Endothelial cell of umbilical vein (primary cell): ENCODE measurements around the gene GAS2L3. TPM values are rescaled to one million over a fixed set of nuclear protein-coding genes. Genes with fewer than 3 reads are reported as not detected.

ENCODE experiments used
- BruUV-seq: library from RNA; stranded (reverse); fragments of 400-500 nt; replicated peaks from 2 replicates; lab custom pipeline; 2021; lab: Mats Ljungman, UMichigan
- CTCF ChIA-PET: fragments of 300-600, 350-600 bp; sonication (Branson Sonifier 250); formaldehyde crosslinking; loops from one replicate; lab custom pipeline; 2021; ENCODE audit warnings: antibody characterized with exemption, inconsistent platforms; lab: Charles Lee
- POLR2A ChIA-PET: fragments of 300-600, 350-600 bp; sonication (Branson Sonifier 250); formaldehyde crosslinking; loops from one replicate; lab custom pipeline; 2021; ENCODE audit warnings: antibody characterized with exemption, inconsistent platforms; lab: Charles Lee
- DNase-seq: peaks from one replicate; pipeline ENCODE4 v3.0.0-alpha.2; 2011; ENCODE audit warnings: low read depth, low spot score
- FAIRE-seq: peaks from 2 replicates; lab custom pipeline; 2011; peaks lifted over from hg19 to GRCh38; lab: Jason Lieb, UNC
- H2AFZ ChIP-seq: 2 replicates; pipeline ENCODE4 v1.6.0; 2012; ENCODE audit warnings: low read depth, low read length, control low read depth, inconsistent platforms
- H3K27ac ChIP-seq: 2 replicates; pipeline ENCODE4 v1.5.1; 2011; ENCODE audit warnings: low read depth, mild to moderate bottlenecking, control low read depth, low read length, moderate library complexity; ENCODE audit not compliant: insufficient read depth
- H3K27me3 ChIP-seq, 2 experiments: 2 replicates each; pipeline versions ENCODE4 v1.6.0 to v1.6.1; 2011; ENCODE audit warnings: low read length in 2 of 2, mixed read lengths in 1 of 2; ENCODE audit not compliant: control insufficient read depth in 2 of 2, insufficient read depth in 2 of 2
- H3K36me3 ChIP-seq, 2 experiments: 2 replicates in 1 of 2; 3 replicates in 1 of 2; pipeline ENCODE4 v1.5.1; 2011; ENCODE audit warnings: low read length in 2 of 2, mild to moderate bottlenecking in 1 of 2, moderate library complexity in 1 of 2; ENCODE audit not compliant: control insufficient read depth in 2 of 2, insufficient read depth in 2 of 2; ENCODE audit errors: extremely low read depth in 1 of 2
- H3K4me1 ChIP-seq: 3 replicates; pipeline ENCODE4 v1.5.1; 2011; ENCODE audit warnings: mild to moderate bottlenecking, low read length; ENCODE audit not compliant: control insufficient read depth, insufficient read depth; ENCODE audit errors: extremely low read depth
- H3K4me2 ChIP-seq: 2 replicates; pipeline ENCODE4 v1.6.1; 2011; ENCODE audit warnings: low read length, control low read depth, mixed read lengths; ENCODE audit not compliant: insufficient read depth
- H3K4me3 ChIP-seq, 3 experiments: fragments of 200-600 bp in 1 of 3; sonication (generic), shearing (Covaris generic) in 1 of 3; replicated peaks in 1 of 3; 2 replicates each; pipeline ENCODE4 v1.5.1; 2011 to 2016; ENCODE audit warnings: control low read depth in 3 of 3, low read length in 3 of 3, mild to moderate bottlenecking in 2 of 3, inconsistent platforms in 1 of 3, low read depth in 1 of 3, moderate library complexity in 1 of 3; ENCODE audit not compliant: insufficient read depth in 1 of 3
- H3K79me2 ChIP-seq: 2 replicates; pipeline ENCODE4 v1.6.0; 2012; ENCODE audit warnings: low read length, inconsistent platforms; ENCODE audit not compliant: control insufficient read depth, insufficient read depth
- H3K9ac ChIP-seq: replicated peaks from 2 replicates; pipeline ENCODE3; 2011; ENCODE audit warnings: low read length, control low read depth; ENCODE audit not compliant: insufficient read depth; ENCODE audit errors: extremely low read depth
- H3K9me1 ChIP-seq: replicated peaks from 3 replicates; pipeline ENCODE4 v1.6.0; 2011; ENCODE audit warnings: mild to moderate bottlenecking, low read length; ENCODE audit not compliant: control insufficient read depth, insufficient read depth; ENCODE audit errors: extremely low read depth
- H3K9me3 ChIP-seq: replicated peaks from 2 replicates; pipeline ENCODE4 v1.5.1; 2012; ENCODE audit warnings: low read length, inconsistent platforms; ENCODE audit not compliant: control insufficient read depth, insufficient read depth
- H4K20me1 ChIP-seq: replicated peaks from 2 replicates; pipeline ENCODE3; 2011; ENCODE audit warnings: mild to moderate bottlenecking, low read length; ENCODE audit not compliant: control insufficient read depth, insufficient read depth; ENCODE audit errors: extremely low read depth
- EZH2 ChIP-seq: IDR thresholded peaks from 2 replicates; pipeline ENCODE4 v1.6.1; 2012; ENCODE audit warnings: borderline replicate concordance, low read depth, mild to moderate bottlenecking, moderate library complexity, low read length, inconsistent platforms; ENCODE audit not compliant: severe bottlenecking
- FOS ChIP-seq: IDR thresholded peaks from 2 replicates; pipeline ENCODE4 v1.6.1; 2011; ENCODE audit warnings: mild to moderate bottlenecking, low read length, moderate library complexity, borderline replicate concordance; ENCODE audit not compliant: insufficient read depth
- GATA2 ChIP-seq: IDR thresholded peaks from 2 replicates; pipeline ENCODE4 v1.7.0; 2011; ENCODE audit warnings: low read depth, mild to moderate bottlenecking, moderate library complexity, mixed read lengths, low read length; ENCODE audit not compliant: insufficient read length, insufficient read depth
- JUN ChIP-seq: IDR thresholded peaks from 2 replicates; pipeline ENCODE4 v1.6.1; 2011; ENCODE audit warnings: borderline replicate concordance, low read depth; ENCODE audit not compliant: insufficient read length, insufficient read depth
- MYC ChIP-seq: IDR thresholded peaks from one replicate; pipeline ENCODE4 v1.6.1; 2011; ENCODE audit warnings: mild to moderate bottlenecking, low read depth, low read length
- POLR2A ChIP-seq: IDR thresholded peaks from 2 replicates; pipeline ENCODE4 v1.6.1; 2012; ENCODE audit warnings: low read depth, mild to moderate bottlenecking, control low read depth, low read length
- POLR2AphosphoS5 ChIP-seq: IDR thresholded peaks from 2 replicates; pipeline ENCODE4 v1.6.1; 2012; ENCODE audit warnings: low read depth, mild to moderate bottlenecking, control low read depth, low read length, moderate library complexity; ENCODE audit not compliant: insufficient read depth
- dilution Hi-C: fragments of 300-500 bp; cut with MboI; formaldehyde crosslinking; loops from one replicate; pipeline ENCODE4 v1.15.0; 2019; ENCODE audit warnings: low sequenced_read_pairs; ENCODE audit not compliant: extremely low pct_ligation_motif_present
- intact Hi-C: fragments of 100-400 bp; cut with micrococcal nuclease; formaldehyde crosslinking; loops from one replicate; pipeline ENCODE4 v1.10.0; 2022
- polyA plus RNA-seq, 4 experiments: library from polyadenylated mRNA; depleted of rRNA in 3 of 4; stranded (reverse) in 3 of 4; unstranded in 1 of 4; fragments of >200 nt; gene quantifications; 2 replicates each; pipeline versions ENCODE4 v1.2.1 to v1.2.3, GENCODE V29; 2011 to 2012; ENCODE audit warnings: missing spikeins in 1 of 4
- total RNA-seq: library from RNA; stranded (reverse); gene quantifications from 2 replicates; pipeline ENCODE4 v1.2.3, GENCODE V29; 2021
- TF ChIP-seq, protein P1 (sequence below): IDR thresholded peaks from 2 replicates; pipeline ENCODE4 v1.6.1; 2011; ENCODE audit not compliant: insufficient read depth, insufficient read length
- TF ChIP-seq, protein P2 (sequence below), 2 donors: IDR thresholded peaks; 1 replicate in 1 of 2; 2 replicates in 1 of 2; pipeline ENCODE4 v1.5.1; 2011; ENCODE audit warnings: low read length in 2 of 2, mild to moderate bottlenecking in 2 of 2, moderate library complexity in 2 of 2, control low read depth in 1 of 2, inconsistent platforms in 1 of 2, low read depth in 1 of 2; ENCODE audit not compliant: insufficient read depth in 1 of 2; ENCODE audit errors: extremely low read depth in 1 of 2

Gene GAS2L3
- total and polyA plus RNA-seq, 2 donors (not counting 3 experiments of a cell fraction or from before 2014, with no cell fraction given): 6.5 to 47.1 TPM

DNA sequence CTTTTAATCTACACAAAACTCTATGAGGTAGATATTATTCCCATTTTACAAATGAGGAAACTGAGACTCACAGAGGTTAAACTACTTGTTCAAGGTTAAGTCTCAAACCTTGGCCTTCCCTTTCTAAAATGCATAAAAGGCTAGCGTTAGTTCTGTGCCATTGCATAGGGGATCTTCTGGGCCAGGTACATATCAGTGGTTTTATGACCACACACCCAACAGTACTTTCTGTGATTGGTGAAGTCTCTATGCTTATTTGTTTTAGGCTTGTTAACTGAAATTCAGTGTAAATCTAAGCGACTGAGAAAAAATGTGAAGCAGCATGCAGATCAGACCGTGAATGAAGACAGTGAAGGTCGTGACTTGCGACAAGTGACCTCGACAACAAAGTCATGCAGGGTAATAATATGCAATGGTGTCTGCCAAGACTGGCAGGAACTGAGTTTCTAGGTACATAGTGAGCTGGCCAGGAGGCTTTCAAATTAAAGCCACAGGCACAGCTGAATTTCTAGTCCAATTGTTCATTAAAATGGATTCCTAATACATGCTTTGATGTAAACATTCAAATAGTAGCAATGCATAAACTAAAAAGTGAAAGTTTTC is 38.8 kb upstream of the GAS2L3 start:
- CTCF ChIA-PET: no interaction called here

More for the DNA sequence above, 38.8 kb upstream of the GAS2L3 start:
- POLR2A ChIA-PET: no interaction called here
- no peaks in the 10 kb centered on the region for H3K9me1 ChIP-seq
- H3K27ac ChIP-seq: no peak overlapping the region
- no peak for DNase-seq
- H3K27me3 ChIP-seq: no peaks in the 10 kb centered on the region
- dilution Hi-C loops (no loop called here), intact Hi-C loops (no loop called here)
- H3K4me3 ChIP-seq: no peak overlapping the region
- TF ChIP-seq MYC (no peak), GATA2 (no peak), POLR2AphosphoS5 (no peak), EZH2 (no peak), JUN (no peak), POLR2A (no peak), FOS (no peak)
- TF ChIP-seq, protein P1, sequence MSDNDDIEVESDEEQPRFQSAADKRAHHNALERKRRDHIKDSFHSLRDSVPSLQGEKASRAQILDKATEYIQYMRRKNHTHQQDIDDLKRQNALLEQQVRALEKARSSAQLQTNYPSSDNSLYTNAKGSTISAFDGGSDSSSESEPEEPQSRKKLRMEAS: no peak
- TF ChIP-seq, protein P2, sequence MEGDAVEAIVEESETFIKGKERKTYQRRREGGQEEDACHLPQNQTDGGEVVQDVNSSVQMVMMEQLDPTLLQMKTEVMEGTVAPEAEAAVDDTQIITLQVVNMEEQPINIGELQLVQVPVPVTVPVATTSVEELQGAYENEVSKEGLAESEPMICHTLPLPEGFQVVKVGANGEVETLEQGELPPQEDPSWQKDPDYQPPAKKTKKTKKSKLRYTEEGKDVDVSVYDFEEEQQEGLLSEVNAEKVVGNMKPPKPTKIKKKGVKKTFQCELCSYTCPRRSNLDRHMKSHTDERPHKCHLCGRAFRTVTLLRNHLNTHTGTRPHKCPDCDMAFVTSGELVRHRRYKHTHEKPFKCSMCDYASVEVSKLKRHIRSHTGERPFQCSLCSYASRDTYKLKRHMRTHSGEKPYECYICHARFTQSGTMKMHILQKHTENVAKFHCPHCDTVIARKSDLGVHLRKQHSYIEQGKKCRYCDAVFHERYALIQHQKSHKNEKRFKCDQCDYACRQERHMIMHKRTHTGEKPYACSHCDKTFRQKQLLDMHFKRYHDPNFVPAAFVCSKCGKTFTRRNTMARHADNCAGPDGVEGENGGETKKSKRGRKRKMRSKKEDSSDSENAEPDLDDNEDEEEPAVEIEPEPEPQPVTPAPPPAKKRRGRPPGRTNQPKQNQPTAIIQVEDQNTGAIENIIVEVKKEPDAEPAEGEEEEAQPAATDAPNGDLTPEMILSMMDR (IDR thresholded peaks at IDR 0.05; ENCODE audit: extremely low read depth in 1 of 2, insufficient read depth in 1 of 2, low read depth in 1 of 2, low read length in 2 of 2): no peak
- no peak overlapping the region for H3K4me2 ChIP-seq
- no TSS peak for BruUV-seq
- FAIRE-seq: no peak
- H3K9ac ChIP-seq: no peak overlapping the region
- H3K36me3 ChIP-seq: no peaks in the 10 kb centered on the region
- H3K79me2 ChIP-seq: no peaks in the 10 kb centered on the region
- no peaks in the 10 kb centered on the region for H3K4me1 ChIP-seq
- no peaks in the 10 kb centered on the region for H3K9me3 ChIP-seq
- H4K20me1 ChIP-seq: no peaks in the 10 kb centered on the region
- no peak overlapping the region for H2AFZ ChIP-seq
